ENCODE results near the gene UBE3C.

The UBE3C gene

DNA sequence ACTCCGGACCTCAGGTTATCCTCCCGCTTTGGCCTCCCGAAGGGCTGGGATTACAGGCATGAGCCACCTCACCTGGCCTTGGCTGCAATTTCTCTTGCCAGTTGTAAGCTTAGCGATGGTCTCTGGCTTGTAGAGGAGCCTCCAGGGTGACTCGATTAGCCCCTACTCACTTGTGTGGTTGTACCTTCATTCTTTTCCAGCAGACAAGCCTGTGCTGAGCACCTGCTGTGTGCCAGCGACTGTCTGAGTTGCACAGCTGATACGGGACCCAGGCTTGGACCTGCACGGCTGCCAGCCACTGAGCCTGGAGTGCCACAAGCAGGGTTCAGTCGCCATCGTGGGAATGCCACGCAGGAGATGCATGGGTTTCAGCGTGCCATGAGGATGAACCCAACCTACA, 156.0 kb downstream of the UBE3C start:
- TF ChIP-seq, protein P1, sequence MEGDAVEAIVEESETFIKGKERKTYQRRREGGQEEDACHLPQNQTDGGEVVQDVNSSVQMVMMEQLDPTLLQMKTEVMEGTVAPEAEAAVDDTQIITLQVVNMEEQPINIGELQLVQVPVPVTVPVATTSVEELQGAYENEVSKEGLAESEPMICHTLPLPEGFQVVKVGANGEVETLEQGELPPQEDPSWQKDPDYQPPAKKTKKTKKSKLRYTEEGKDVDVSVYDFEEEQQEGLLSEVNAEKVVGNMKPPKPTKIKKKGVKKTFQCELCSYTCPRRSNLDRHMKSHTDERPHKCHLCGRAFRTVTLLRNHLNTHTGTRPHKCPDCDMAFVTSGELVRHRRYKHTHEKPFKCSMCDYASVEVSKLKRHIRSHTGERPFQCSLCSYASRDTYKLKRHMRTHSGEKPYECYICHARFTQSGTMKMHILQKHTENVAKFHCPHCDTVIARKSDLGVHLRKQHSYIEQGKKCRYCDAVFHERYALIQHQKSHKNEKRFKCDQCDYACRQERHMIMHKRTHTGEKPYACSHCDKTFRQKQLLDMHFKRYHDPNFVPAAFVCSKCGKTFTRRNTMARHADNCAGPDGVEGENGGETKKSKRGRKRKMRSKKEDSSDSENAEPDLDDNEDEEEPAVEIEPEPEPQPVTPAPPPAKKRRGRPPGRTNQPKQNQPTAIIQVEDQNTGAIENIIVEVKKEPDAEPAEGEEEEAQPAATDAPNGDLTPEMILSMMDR (IDR thresholded peaks at IDR 0.05; ENCODE audit: borderline replicate concordance, control extremely low read depth, extremely low read depth, insufficient read depth, missing control alignments): no peak
- no peak for DNase-seq (ENCODE audit: low spot score)
- in situ Hi-C loops (cut with MboI; ENCODE audit: low sequenced_read_pairs, unreplicated experiment): no loop called here

DNA sequence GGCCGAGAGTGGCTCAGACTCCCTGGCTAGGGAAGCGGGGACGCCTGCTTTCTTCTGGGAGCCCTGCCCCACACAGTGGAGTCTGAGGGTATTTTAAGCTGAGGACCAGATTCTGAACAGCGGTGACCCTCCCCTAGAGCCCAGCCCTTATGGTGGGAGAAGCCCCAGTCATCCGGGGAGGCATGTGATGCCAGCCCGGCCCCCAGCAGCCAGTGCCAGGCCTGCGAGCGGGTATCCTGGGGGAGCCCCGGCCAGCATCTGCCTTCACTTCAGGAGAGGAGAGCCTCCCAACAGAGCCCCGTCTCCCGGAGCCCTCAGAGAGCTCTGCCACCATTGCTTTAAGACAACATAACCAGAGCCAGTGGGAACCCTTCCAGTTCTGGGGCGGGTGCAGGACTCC, 156.6 kb downstream of the UBE3C start:
- TF ChIP-seq, protein P1 (IDR thresholded peaks at IDR 0.05; ENCODE audit: borderline replicate concordance, control extremely low read depth, extremely low read depth, insufficient read depth, missing control alignments): no peak
- no peak for DNase-seq (ENCODE audit: low spot score)
- in situ Hi-C loops (cut with MboI; ENCODE audit: low sequenced_read_pairs, unreplicated experiment): no loop called here

DNA sequence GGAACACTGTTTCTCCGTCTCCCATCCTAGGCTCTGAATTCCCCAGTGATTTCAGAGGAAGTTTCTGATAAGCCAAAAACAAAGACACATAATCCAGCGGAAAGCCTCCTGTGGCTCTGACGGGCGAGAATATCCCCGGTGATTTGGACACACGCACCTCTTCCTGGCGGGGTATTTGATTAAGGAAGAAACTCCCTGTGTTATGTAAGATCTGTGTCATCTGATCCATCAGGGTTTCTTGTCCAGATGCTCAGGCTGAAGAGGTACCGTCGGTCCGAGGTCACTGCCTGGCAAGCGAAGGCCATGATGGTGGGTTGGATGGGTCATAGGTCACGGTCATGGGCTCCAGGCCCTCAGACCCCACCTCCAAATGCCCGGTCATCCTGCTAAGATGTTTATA, 158.5 kb downstream of the UBE3C start:
- TF ChIP-seq, protein P1 (IDR thresholded peaks at IDR 0.05; ENCODE audit: borderline replicate concordance, control extremely low read depth, extremely low read depth, insufficient read depth, missing control alignments): no peak
- DNase-seq (ENCODE audit: low spot score): no peak
- in situ Hi-C loops (cut with MboI; ENCODE audit: low sequenced_read_pairs, unreplicated experiment): no loop called here

DNA sequence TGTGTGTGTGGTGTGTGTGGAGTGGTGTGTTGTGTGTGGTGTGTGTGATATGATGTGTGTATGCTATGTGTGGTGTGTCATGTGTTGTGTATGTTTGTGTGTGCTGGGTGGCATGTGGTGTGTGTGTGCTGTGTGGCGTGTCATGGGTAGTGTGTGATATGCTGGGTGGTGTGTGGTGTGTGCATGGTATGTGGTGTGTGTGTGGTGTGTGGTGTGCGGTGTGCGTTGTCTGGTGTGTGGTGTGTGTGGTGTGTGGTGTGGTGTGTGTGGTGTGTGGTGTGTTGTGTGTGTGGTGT, 160.5 kb downstream of the UBE3C start:
- TF ChIP-seq, protein P1 (IDR thresholded peaks at IDR 0.05; ENCODE audit: borderline replicate concordance, control extremely low read depth, extremely low read depth, insufficient read depth, missing control alignments): no peak
- in situ Hi-C loops (cut with MboI; ENCODE audit: low sequenced_read_pairs, unreplicated experiment): no loop called here
- DNase-seq (ENCODE audit: low spot score): no peak

DNA sequence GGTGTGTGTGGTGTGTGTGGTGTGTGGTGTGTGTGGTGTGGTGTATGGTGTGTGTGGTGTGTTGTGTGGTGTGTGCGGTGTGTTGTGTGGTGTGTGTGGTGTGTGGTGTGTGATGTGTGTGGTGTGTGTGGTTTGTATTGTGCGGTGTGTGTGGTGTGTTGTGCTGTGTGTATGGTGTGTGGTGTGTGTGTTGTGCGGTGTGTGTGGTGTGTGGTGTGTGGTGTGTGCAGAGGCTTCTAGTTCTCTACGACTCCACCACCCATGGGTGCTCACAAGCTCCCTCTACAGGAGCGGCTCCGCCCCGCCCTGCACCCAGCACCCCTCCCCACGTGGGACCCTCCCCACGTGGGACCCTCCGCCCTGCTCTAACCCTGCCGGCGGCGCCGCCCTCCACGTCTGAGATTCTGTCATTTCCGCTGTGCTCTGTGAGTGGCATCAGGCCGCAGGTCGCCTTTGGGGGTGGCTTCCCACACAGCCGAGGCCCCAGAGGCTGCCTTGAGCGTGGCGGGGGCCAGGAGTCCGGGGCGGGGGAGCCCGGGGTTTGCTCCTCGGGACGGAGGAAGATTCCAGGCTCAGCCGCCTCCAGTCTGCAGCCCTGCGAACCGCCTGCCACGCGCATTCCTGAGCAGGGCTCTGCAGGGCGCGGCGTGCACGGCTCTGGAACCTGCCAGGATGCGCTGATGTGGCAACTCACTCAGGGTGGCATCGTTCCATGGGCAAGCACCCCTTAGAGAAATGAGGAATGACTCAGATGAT, 161.1 kb downstream of the UBE3C start:
- TF ChIP-seq, protein P1 (IDR thresholded peaks at IDR 0.05; ENCODE audit: borderline replicate concordance, control extremely low read depth, extremely low read depth, insufficient read depth, missing control alignments): no peak
- DNase-seq (ENCODE audit: low spot score): no peak
- in situ Hi-C loops (cut with MboI; ENCODE audit: low sequenced_read_pairs, unreplicated experiment): no loop called here

DNA sequence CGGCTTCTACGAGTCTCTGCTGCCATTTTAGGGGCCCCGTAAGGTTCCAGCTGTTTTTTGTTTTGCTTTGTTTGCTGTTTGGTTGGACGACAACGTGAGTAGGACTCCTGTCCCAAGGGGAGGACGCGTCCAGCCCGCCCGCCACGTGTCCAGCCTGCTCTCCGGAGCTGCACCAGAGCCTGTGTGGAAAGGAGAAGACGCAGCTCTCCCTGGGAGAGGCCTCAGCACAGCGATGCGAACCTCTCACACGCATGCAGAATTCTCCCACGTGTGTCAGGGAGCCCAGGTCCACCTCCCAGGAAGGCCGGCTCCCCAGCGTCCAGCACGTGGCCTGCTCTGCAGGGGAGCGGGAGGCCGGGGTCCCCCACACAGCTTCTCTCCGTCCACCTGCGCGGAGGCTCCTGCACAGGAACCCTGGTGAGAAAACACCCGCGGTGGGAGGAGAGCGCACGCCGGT, 161.7 kb downstream of the UBE3C start:
- in situ Hi-C loops (cut with MboI; ENCODE audit: low sequenced_read_pairs, unreplicated experiment): no loop called here
- no peak for DNase-seq (ENCODE audit: low spot score)

More for the DNA sequence above, 161.7 kb downstream of the UBE3C start:
- TF ChIP-seq, protein P1 (IDR thresholded peaks at IDR 0.05; ENCODE audit: borderline replicate concordance, control extremely low read depth, extremely low read depth, insufficient read depth, missing control alignments): no peak
